K562 (cell line): ENCODE data around the gene KLK3. TPM values are rescaled to one million over a fixed set of nuclear protein-coding genes. Genes with fewer than 3 reads are reported as not detected.

Experiments used
- DIDO1 ChIP-seq: fragments of 450-650 bp; IDR thresholded peaks from 2 replicates; pipeline ENCODE4 v1.6.1; 2016; ENCODE audit warnings: low read depth, missing biosample characterization, missing genetic modification characterization
- GTF3C2 ChIP-seq: IDR thresholded peaks from 3 replicates; pipeline ENCODE4 v1.6.1; 2011; ENCODE audit warnings: borderline replicate concordance, mild to moderate bottlenecking, moderate library complexity; ENCODE audit not compliant: insufficient read length; ENCODE audit errors: extremely low read depth
- HNRNPUL1 ChIP-seq: fragments of 200-400 bp; formaldehyde crosslinking; IDR thresholded peaks from 2 replicates; pipeline ENCODE4 v1.6.1; 2017; ENCODE audit warnings: low read length
- IRF2 ChIP-seq: sonication (generic); formaldehyde crosslinking; IDR thresholded peaks from 2 replicates; pipeline ENCODE4 v1.8.1; 2022; ENCODE audit warnings: mild to moderate bottlenecking, missing genetic modification reagents
- KAT2B ChIP-seq: IDR thresholded peaks from one replicate; pipeline ENCODE4 v1.6.1; 2012; ENCODE audit warnings: low read depth, mild to moderate bottlenecking, control low read depth, inconsistent platforms, low read length, moderate library complexity
- NFE2 ChIP-seq: IDR thresholded peaks from 2 replicates; pipeline ENCODE4 v1.6.1; 2014; ENCODE audit warnings: antibody characterized with exemption, low read depth
- NR1H2 ChIP-seq: sonication (generic); formaldehyde crosslinking; IDR thresholded peaks from 2 replicates; pipeline ENCODE4 v1.4.0; 2020; ENCODE audit warnings: mild to moderate bottlenecking, missing genetic modification reagents
- PTTG1 ChIP-seq: fragments of 450-650 bp; IDR thresholded peaks from 2 replicates; pipeline ENCODE4 v1.6.1; 2016; ENCODE audit warnings: low read depth, mild to moderate bottlenecking, missing genetic modification characterization, missing compliant biosample characterization
- RAD21 ChIP-seq, 2 experiments: fragments of 250-450 bp in 1 of 2; fragments of 450-650 bp in 1 of 2; sonication (Bioruptor Pico) in 1 of 2; formaldehyde crosslinking in 1 of 2; IDR thresholded peaks in 1 of 2; conservative IDR thresholded peaks in 1 of 2; 2 replicates each; pipeline versions ENCODE4 v1.4.0 to v1.8.0; 2020 to 2022; ENCODE audit warnings: mild to moderate bottlenecking in 2 of 2, moderate library complexity in 1 of 2
- RFX7 ChIP-seq: fragments of 250-450 bp; sonication (Bioruptor Pico); IDR thresholded peaks from 2 replicates; pipeline ENCODE4 v1.5.1; 2021; ENCODE audit warnings: mild to moderate bottlenecking
- SREBF1 ChIP-seq: fragments of 150-350 bp; IDR thresholded peaks from 2 replicates; pipeline ENCODE4 v1.6.1; 2014; ENCODE audit warnings: antibody characterized with exemption, low read depth, low read length, borderline replicate concordance
- STAT5A ChIP-seq: IDR thresholded peaks from 2 replicates; pipeline ENCODE4 v1.6.1; 2012; ENCODE audit warnings: low read length, inconsistent platforms, borderline replicate concordance
- TBP ChIP-seq: optimal IDR thresholded peaks from 2 replicates; pipeline ENCODE3; 2011; ENCODE audit warnings: low read depth, low read length, improper control_type of control experiment
- ZFP1 ChIP-seq: fragments of 450-650 bp; formaldehyde crosslinking; IDR thresholded peaks from 2 replicates; pipeline ENCODE4 v1.4.0; 2020; ENCODE audit warnings: mild to moderate bottlenecking, mixed read lengths
- ZNF143 ChIP-seq: sonication (generic); formaldehyde crosslinking; IDR thresholded peaks from 2 replicates; pipeline ENCODE4 v1.9.0; 2022; ENCODE audit warnings: mild to moderate bottlenecking, missing genetic modification reagents
- ZNF274 ChIP-seq: IDR thresholded peaks from 2 replicates; pipeline ENCODE4 v1.6.1; 2011; ENCODE audit warnings: low read depth, mild to moderate bottlenecking, low read length, moderate library complexity, borderline replicate concordance
- polyA plus RNA-seq, 8 experiments: library from polyadenylated mRNA; depleted of rRNA in 4 of 8; stranded (reverse) in 5 of 8; unstranded in 3 of 8; fragments of >200 nt; fragmentation: Nextera tagmentation in 2 of 8; fragmentation: Illumina TruSeq in 1 of 8; extraction: Ambion mirVana in 2 of 8; extraction: Trizol in 1 of 8; gene quantifications; 2 replicates each; pipeline versions ENCODE4 v1.2.1 to v1.2.3, GENCODE V29; 2011 to 2014; ENCODE audit warnings: inconsistent platforms in 1 of 8, missing spikeins in 1 of 8
- total RNA-seq, 7 experiments: library from RNA; depleted of rRNA in 6 of 7; stranded (reverse); fragments of >200 nt in 6 of 7; fragmentation: Illumina TruSeq in 2 of 7; extraction: Trizol in 2 of 7; gene quantifications; 2 replicates each; pipeline versions ENCODE4 v1.2.1 to v1.2.3, GENCODE V29; 2011 to 2021; ENCODE audit warnings: low replicate concordance in 1 of 7
- TF ChIP-seq, protein P1 (sequence below), 3 experiments: fragments of 200-800 bp in 1 of 3; sonication (Bioruptor generic) in 1 of 3; sonication (generic) in 1 of 3; formaldehyde crosslinking in 1 of 3; IDR thresholded peaks; 2 replicates each; pipeline versions ENCODE4 v1.6.1 to v1.8.0; 2016 to 2022; ENCODE audit warnings: mild to moderate bottlenecking in 2 of 3, missing compliant biosample characterization in 2 of 3, missing genetic modification characterization in 2 of 3, missing genetic modification reagents in 1 of 3
- TF ChIP-seq, protein P2 (sequence below): IDR thresholded peaks from 2 replicates; pipeline ENCODE4 v1.6.1; 2011; ENCODE audit warnings: borderline replicate concordance, low read depth, mild to moderate bottlenecking, moderate library complexity, low read length; ENCODE audit not compliant: insufficient read depth, poor library complexity, severe bottlenecking

KLK3 gene
- total and polyA plus RNA-seq, 9 of the 15 experiments (the other 6 are each of a cell fraction or from before 2014, with no cell fraction given): not detected

DNA sequence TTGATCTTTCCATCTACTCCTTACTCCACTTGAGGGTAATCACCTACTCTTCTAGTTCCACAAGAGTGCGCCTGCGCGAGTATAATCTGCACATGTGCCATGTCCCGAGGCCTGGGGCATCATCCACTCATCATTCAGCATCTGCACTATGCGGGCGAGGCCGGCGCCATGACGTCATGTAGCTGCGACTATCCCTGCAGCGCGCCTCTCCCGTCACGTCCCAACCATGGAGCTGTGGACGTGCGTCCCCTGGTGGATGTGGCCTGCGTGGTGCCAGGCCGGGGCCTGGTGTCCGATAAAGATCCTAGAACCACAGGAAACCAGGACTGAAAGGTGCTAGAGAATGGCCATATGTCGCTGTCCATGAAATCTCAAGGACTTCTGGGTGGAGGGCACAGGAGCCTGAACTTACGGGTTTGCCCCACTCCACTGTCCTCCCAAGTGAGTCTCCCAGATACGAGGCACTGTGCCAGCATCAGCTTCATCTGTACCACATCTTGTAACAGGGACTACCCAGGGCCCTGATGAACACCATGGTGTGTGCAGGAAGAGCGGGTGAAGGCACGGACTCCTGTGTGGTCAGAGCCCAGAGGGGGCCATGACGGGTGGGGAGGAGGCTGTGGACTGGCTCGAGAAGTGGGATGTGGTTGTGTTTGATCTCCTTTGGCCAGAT, 15.8 kb downstream of the KLK3 start (continued):
- TF ChIP-seq, protein P1, sequence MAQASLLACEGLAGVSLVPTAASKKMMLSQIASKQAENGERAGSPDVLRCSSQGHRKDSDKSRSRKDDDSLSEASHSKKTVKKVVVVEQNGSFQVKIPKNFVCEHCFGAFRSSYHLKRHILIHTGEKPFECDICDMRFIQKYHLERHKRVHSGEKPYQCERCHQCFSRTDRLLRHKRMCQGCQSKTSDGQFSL (CRISPR knock-in tag; IDR thresholded peaks at IDR 0.05): no peak
- TF ChIP-seq, protein P1 (tag; IDR thresholded peaks at IDR 0.05): no peak
- TF ChIP-seq RFX7 (no peak), ZFP1 (CRISPR knock-in tag) (no peak), NR1H2 (CRISPR knock-in tag) (no peak), KAT2B (no peak), PTTG1 (tag) (no peak), ZNF274 (no peak), GTF3C2 (no peak), RAD21 (CRISPR knock-in tag; conservative IDR thresholded peaks at IDR 0.05 in 1 of 2, IDR thresholded peaks at IDR 0.05 in 1 of 2) (peak; percentile 88 to 96), HNRNPUL1 (no peak), IRF2 (CRISPR knock-in tag) (no peak), SREBF1 (no peak), STAT5A (no peak), DIDO1 (tag) (peak; percentile 95), ZNF143 (CRISPR knock-in tag) (no peak), TBP (no peak), NFE2 (no peak)
- TF ChIP-seq, protein P2, sequence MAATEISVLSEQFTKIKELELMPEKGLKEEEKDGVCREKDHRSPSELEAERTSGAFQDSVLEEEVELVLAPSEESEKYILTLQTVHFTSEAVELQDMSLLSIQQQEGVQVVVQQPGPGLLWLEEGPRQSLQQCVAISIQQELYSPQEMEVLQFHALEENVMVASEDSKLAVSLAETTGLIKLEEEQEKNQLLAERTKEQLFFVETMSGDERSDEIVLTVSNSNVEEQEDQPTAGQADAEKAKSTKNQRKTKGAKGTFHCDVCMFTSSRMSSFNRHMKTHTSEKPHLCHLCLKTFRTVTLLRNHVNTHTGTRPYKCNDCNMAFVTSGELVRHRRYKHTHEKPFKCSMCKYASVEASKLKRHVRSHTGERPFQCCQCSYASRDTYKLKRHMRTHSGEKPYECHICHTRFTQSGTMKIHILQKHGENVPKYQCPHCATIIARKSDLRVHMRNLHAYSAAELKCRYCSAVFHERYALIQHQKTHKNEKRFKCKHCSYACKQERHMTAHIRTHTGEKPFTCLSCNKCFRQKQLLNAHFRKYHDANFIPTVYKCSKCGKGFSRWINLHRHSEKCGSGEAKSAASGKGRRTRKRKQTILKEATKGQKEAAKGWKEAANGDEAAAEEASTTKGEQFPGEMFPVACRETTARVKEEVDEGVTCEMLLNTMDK: peak; percentile 98
